Tibial nerve (tissue), 4 donors: Measurements from ENCODE around the gene PTBP1. TPM values are rescaled to one million over a fixed set of nuclear protein-coding genes. Genes with fewer than 3 reads are reported as not detected.
A peak's percentile ranks its signal among the peaks of the same experiment; 100 is the strongest.

Source experiments
- DNase-seq, 2 donors: peaks; one replicate each; pipeline ENCODE4 v3.0.0-alpha.2; 2019; ENCODE audit warnings: low spot score in 2 of 2
- H3K27ac ChIP-seq, 4 donors: fragments of 200-600 bp; sonication (generic) in 3 of 4; one replicate each; pipeline ENCODE4 v1.5.1; 2017 to 2019; ENCODE audit warnings: mild to moderate bottlenecking in 1 of 4
- H3K27me3 ChIP-seq, 2 donors: fragments of 200-600 bp; sonication (generic) in 1 of 2; one replicate each; pipeline versions ENCODE4 v1.5.1 to v1.6.0; 2017 to 2019
- H3K36me3 ChIP-seq, 3 donors: fragments of 200-600 bp; sonication (generic); one replicate each; pipeline ENCODE4 v1.5.1; 2018 to 2019
- H3K4me1 ChIP-seq, 4 donors: fragments of 200-600 bp; sonication (generic) in 3 of 4; one replicate each; pipeline ENCODE4 v1.5.1; 2017 to 2019
- H3K4me3 ChIP-seq, 4 donors: fragments of 200-600 bp; sonication (generic) in 3 of 4; one replicate each; pipeline ENCODE4 v1.5.1; 2017 to 2019; ENCODE audit warnings: mild to moderate bottlenecking in 1 of 4, moderate library complexity in 1 of 4
- H3K9me3 ChIP-seq, 4 donors: fragments of 200-600 bp; sonication (generic) in 3 of 4; one replicate each; pipeline ENCODE4 v1.5.1; 2017 to 2019
- EP300 ChIP-seq, 2 donors: sonication (generic); formaldehyde crosslinking; IDR thresholded peaks; one replicate each; pipeline ENCODE4 v1.6.1; 2017; ENCODE audit warnings: antibody characterized with exemption in 2 of 2, mild to moderate bottlenecking in 1 of 2
- POLR2A ChIP-seq, 2 donors: fragments of 450-650 bp; IDR thresholded peaks; one replicate each; pipeline ENCODE4 v1.6.1; 2017; ENCODE audit warnings: antibody characterized with exemption in 2 of 2, mild to moderate bottlenecking in 2 of 2, moderate library complexity in 2 of 2
- WGBS, 2 donors: methylation state at CpG; one replicate each; pipeline ENCODE4 v1.1.5; 2018; 5-methylcytosine and 5-hydroxymethylcytosine counted together
- small RNA-seq: library from RNA; depleted of rRNA; stranded (forward); fragments of <200 nt; gene quantifications from one replicate; pipeline ENCODE3, GENCODE V24; 2016
- total RNA-seq, 4 donors: library from RNA; depleted of rRNA; stranded (reverse); fragments of >200 nt; gene quantifications; one replicate each; pipeline ENCODE4 v1.1.0, GENCODE V29; 2016
- TF ChIP-seq, protein P1 (sequence below), 5 experiments: fragments of 200-600 bp in 3 of 5; fragments of 450-650 bp in 2 of 5; sonication (generic) in 3 of 5; IDR thresholded peaks; one replicate each; pipeline ENCODE4 v1.5.1; 2016 to 2019; ENCODE audit warnings: antibody characterized with exemption in 5 of 5, mild to moderate bottlenecking in 3 of 5, moderate library complexity in 2 of 5

The PTBP1 gene
- total RNA-seq, 4 donors from 2014 or later: 118 to 205 (median 141) TPM

DNA sequence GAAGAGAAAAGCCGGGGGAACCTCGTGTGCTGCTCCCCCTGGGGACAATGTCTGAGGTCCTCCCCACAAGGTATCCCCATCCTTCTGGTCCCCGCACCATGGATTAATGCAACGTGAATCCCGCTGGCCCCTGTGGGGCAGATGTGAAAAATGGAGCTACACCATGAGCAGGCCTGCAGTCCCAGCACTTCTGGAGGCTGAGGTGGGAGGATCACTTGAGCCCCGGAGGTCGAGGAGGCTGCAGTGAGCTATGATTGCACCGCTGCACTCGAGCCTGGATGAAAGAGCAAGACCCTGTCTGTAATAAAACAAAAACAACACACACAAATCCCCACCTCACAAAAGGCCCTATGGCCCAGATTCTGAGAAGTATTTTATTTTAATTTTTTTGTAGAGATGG, 61.0 kb downstream of the PTBP1 start:
- no peaks in the 10 kb centered on the region for H3K9me3 ChIP-seq
- H3K36me3 ChIP-seq: no peaks in the 10 kb centered on the region
- H3K27me3 ChIP-seq: peaks cover 0 to 73% of the 10 kb centered on the region in 2 donors
- TF ChIP-seq, protein P1, sequence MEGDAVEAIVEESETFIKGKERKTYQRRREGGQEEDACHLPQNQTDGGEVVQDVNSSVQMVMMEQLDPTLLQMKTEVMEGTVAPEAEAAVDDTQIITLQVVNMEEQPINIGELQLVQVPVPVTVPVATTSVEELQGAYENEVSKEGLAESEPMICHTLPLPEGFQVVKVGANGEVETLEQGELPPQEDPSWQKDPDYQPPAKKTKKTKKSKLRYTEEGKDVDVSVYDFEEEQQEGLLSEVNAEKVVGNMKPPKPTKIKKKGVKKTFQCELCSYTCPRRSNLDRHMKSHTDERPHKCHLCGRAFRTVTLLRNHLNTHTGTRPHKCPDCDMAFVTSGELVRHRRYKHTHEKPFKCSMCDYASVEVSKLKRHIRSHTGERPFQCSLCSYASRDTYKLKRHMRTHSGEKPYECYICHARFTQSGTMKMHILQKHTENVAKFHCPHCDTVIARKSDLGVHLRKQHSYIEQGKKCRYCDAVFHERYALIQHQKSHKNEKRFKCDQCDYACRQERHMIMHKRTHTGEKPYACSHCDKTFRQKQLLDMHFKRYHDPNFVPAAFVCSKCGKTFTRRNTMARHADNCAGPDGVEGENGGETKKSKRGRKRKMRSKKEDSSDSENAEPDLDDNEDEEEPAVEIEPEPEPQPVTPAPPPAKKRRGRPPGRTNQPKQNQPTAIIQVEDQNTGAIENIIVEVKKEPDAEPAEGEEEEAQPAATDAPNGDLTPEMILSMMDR (IDR thresholded peaks at IDR 0.05): no peak
- TF ChIP-seq EP300 (IDR thresholded peaks at IDR 0.05) (no peak), POLR2A (IDR thresholded peaks at IDR 0.05) (no peak)
- peaks cover 0 to 42% (median 9%) of the 10 kb centered on the region in 4 donors for H3K4me1 ChIP-seq
- H3K4me3 ChIP-seq: no peak overlapping the region
- no peak for DNase-seq
- 76 to 80% methylated on average over 9 of the region's 9 CpGs for WGBS, 2 donors
- H3K27ac ChIP-seq: peak overlapping the region in 2 of 4 donors; percentile 75 to 87

DNA sequence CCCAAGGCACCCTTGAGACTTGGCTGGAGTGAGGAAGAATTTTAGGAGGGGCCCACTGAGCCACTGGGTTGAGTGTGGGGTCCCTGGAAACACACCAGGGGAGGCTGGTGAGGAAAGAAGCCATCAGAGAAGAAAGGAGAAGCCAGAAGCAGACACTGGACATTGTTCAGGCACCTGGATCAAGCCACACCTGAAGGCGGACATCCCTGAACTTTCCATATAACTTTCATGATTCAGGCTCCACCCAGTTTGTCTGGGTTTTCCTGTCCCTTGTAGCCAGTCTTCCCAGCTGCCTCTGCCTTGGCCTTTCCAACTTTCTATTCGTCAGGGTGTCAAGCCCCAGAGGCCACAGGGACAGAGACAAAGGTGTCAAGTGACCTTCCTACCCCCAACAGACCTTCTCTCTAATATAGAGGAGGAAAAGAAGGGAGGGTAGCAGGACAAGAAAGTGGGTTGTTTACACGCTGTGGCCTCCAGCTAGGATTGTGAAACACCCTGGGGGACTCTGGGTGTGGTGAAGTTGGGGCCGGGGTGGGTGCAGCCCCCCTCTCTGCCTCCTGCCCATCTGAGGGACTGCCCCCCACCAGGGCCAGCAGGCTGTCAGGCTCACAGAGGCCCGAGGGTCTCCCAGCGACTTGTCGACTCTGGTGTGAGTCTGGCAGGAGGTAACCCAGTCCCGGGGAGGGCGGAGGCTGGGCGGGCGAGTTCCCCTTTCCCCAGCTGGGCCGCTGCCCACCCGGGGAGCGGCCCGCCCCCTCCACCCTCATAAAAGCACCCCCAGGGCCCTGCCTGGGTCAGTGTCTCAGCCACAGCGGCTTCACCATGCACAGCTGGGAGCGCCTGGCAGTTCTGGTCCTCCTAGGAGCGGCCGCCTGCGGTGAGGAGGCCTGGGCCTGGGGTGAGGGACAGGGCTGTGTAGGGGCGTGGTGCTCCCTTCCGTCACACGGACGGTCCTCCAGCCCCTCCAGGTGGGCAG, 61.9 kb downstream of the PTBP1 start, which contains the start of gene CFD:
CFD (plus strand) TSS at position 797 of the 976 bp plus-strand sequence; CDS start at position 823, 26 bp downstream.
- Histone ChIP-seq H3K27me3 (peaks cover 0 to 67% of the 10 kb centered on the region in 2 donors), H3K4me3 (peak within 1 kb of the TSS; percentile 31 to 53 (median 40)), H3K9me3 (no peaks in the 10 kb centered on the region), H3K4me1 (peaks cover 0 to 47% (median 10%) of the 10 kb centered on the region in 4 donors), H3K27ac (peak within 1 kb of the TSS; percentile 67 to 87 (median 80)), H3K36me3 (no peaks in the 10 kb centered on the region)
- TF ChIP-seq, protein P1 (IDR thresholded peaks at IDR 0.05): peak in 1 of 5 experiments; percentile 17
- TF ChIP-seq POLR2A (IDR thresholded peaks at IDR 0.05): peak in 1 of 2 donors; percentile 69
- TF ChIP-seq EP300 (IDR thresholded peaks at IDR 0.05): peak in 1 of 2 donors; percentile 86
- DNase-seq: peak; percentile 70 to 75
- 31 to 34% methylated on average over 12 to 23 of the region's 24 CpGs for WGBS, 2 donors

DNA sequence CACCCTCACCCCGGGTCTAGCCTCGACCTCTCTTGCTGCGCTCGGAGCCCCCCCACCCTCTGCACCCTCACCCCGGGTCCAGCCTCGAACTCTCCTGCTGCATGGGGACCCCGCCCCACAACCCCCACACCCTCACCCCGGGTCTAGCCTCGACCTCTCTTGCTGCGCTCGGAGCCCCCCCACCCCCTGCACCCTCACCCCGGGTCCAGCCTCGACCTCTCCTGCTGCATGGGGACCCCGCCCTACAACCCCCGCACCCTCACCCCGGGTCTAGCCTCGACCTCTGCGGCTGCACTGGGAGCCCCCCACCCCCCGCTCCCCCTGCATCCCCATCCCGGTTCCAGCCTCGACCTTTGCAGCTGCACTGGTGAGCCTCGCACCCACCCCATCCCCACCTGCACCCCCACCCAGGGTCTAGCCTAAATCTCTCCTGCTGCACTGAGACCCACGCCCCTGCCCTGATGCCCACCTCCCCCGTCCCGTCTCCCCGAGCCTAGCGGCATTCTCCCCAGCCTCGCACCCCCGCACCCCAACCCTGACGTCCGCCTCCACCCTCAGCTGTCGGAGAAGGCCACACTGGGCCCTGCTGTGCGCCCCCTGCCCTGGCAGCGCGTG, 64.0 kb downstream of the PTBP1 start:
- TF ChIP-seq, protein P1 (IDR thresholded peaks at IDR 0.05): no peak
- TF ChIP-seq POLR2A (IDR thresholded peaks at IDR 0.05) (no peak), EP300 (IDR thresholded peaks at IDR 0.05) (no peak)
- WGBS, 2 donors: 56 to 70% methylated on average over 19 to 30 of the region's 35 CpGs

More for the DNA sequence above, 64.0 kb downstream of the PTBP1 start:
- Histone ChIP-seq H3K36me3 (peaks cover 0 to 8% (median 0%) of the 10 kb centered on the region in 3 donors), H3K27ac (no peak overlapping the region), H3K27me3 (peaks cover 0 to 48% of the 10 kb centered on the region in 2 donors), H3K4me3 (peak overlapping the region in 3 of 4 donors; percentile 15 to 53 (median 32)), H3K4me1 (peaks cover 0 to 48% (median 10%) of the 10 kb centered on the region in 4 donors), H3K9me3 (no peaks in the 10 kb centered on the region)
- DNase-seq: no peak

Small RNAs within 50 kb of the gene (small RNA-seq; reads per million reads assigned to genes)
- not detected for gene MIR3187

Other genes with a start within 250 kb of the PTBP1 start
- 100 to 1,000 TPM; 303 to 400 (median 324) TPM for gene BSG, start 224.9 kb upstream of the PTBP1 start, total RNA-seq
- under 1 TPM in 1 of 4 donors, not detected in 3; 0.59 TPM for gene HCN2, start 207.6 kb upstream of the PTBP1 start, total RNA-seq
- gene POLRMT, start 163.9 kb upstream of the PTBP1 start, total RNA-seq: 10 to 100 TPM; 28.2 to 73.5 (median 51.5) TPM
- 1 to 10 TPM in 3 of 4 donors, under 1 TPM in 1; 0.30 to 9.0 (median 3.4) TPM for gene FGF22, start 157.6 kb upstream of the PTBP1 start, total RNA-seq
- 10 to 100 TPM; 38.0 to 90.9 (median 55.3) TPM for gene RNF126, start 134.2 kb upstream of the PTBP1 start, total RNA-seq
- 100 to 1,000 TPM; 582 to 977 (median 642) TPM for gene FSTL3, start 121.1 kb upstream of the PTBP1 start, total RNA-seq
- gene PRSS57, start 102.0 kb upstream of the PTBP1 start, total RNA-seq: not detected
- gene PALM, start 88.5 kb upstream of the PTBP1 start, total RNA-seq: 100 to 1,000 TPM in 1 of 4 donors, 10 to 100 TPM in 3; 65.7 to 101 (median 98.0) TPM
- gene MISP, start 46.3 kb upstream of the PTBP1 start, total RNA-seq: under 1 TPM in 2 of 4 donors, not detected in 2; 0.20 to 0.30 TPM
- not detected for gene PLPPR3, start 24.5 kb downstream of the PTBP1 start, total RNA-seq
- gene AZU1, start 30.4 kb downstream of the PTBP1 start, total RNA-seq: under 1 TPM in 1 of 4 donors, not detected in 3; 0.42 TPM
- not detected for gene PRTN3, start 43.5 kb downstream of the PTBP1 start, total RNA-seq
- 10 to 100 TPM in 1 of 4 donors, 1 to 10 TPM in 2, under 1 TPM in 1; 0.66 to 12.6 (median 4.2) TPM for gene ELANE, start 54.9 kb downstream of the PTBP1 start, total RNA-seq
- 1,000 to 10,000 TPM; 1,040 to 7,538 (median 2,843) TPM for gene CFD, start 62.2 kb downstream of the PTBP1 start, total RNA-seq
- gene MED16, start 95.7 kb downstream of the PTBP1 start, total RNA-seq: 10 to 100 TPM; 49.6 to 67.5 (median 53.9) TPM
- not detected for gene RNU6-9, start 96.0 kb downstream of the PTBP1 start, total RNA-seq
- 10 to 100 TPM; 30.2 to 47.7 (median 37.6) TPM for gene R3HDM4, start 115.8 kb downstream of the PTBP1 start, total RNA-seq
- gene KISS1R, start 119.9 kb downstream of the PTBP1 start, total RNA-seq: not detected
- 10 to 100 TPM in 3 of 4 donors, 1 to 10 TPM in 1; 8.1 to 15.3 (median 12.5) TPM for gene ARID3A, start 128.6 kb downstream of the PTBP1 start, total RNA-seq
- 10 to 100 TPM; 23.3 to 90.6 (median 52.8) TPM for gene WDR18, start 186.9 kb downstream of the PTBP1 start, total RNA-seq
- gene GRIN3B, start 203.0 kb downstream of the PTBP1 start, total RNA-seq: 1 to 10 TPM in 1 of 4 donors, not detected in 3; 2.4 TPM
- gene TMEM259, start 223.7 kb downstream of the PTBP1 start, total RNA-seq: 100 to 1,000 TPM; 229 to 459 (median 325) TPM
- not detected for gene RNU6-2, start 224.1 kb downstream of the PTBP1 start, total RNA-seq
- 100 to 1,000 TPM in 1 of 4 donors, 10 to 100 TPM in 3; 69.9 to 122 (median 79.4) TPM for gene CNN2, start 229.2 kb downstream of the PTBP1 start, total RNA-seq
- gene ABCA7, start 242.7 kb downstream of the PTBP1 start, total RNA-seq: 10 to 100 TPM in 3 of 4 donors, 1 to 10 TPM in 1; 9.6 to 25.8 (median 13.7) TPM